ENCODE results near the gene NDST4.

The NDST4 gene

DNA sequence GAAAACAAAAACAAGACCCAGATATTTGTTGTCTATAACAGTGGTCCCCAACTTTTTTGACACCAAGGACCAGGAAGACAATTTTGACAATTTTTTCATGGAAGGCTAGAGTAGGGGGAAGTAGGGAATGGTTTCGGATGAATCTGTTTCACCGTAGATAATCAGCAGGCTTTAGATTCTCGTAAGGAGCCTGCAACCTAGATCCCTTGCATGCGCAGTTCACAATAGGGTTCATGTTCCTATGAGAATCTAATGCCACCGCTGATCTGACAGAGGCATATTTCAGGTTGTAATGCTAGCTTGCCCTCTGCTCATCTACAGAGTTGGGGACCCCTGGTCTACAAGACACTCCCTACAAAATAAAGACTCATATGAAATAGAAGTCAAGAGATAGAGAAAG lies 229.8 kb downstream of the NDST4 start:
- no peak overlapping the region for H3K9ac ChIP-seq
- H3K27ac ChIP-seq = no peak overlapping the region
- TF ChIP-seq, protein P1, sequence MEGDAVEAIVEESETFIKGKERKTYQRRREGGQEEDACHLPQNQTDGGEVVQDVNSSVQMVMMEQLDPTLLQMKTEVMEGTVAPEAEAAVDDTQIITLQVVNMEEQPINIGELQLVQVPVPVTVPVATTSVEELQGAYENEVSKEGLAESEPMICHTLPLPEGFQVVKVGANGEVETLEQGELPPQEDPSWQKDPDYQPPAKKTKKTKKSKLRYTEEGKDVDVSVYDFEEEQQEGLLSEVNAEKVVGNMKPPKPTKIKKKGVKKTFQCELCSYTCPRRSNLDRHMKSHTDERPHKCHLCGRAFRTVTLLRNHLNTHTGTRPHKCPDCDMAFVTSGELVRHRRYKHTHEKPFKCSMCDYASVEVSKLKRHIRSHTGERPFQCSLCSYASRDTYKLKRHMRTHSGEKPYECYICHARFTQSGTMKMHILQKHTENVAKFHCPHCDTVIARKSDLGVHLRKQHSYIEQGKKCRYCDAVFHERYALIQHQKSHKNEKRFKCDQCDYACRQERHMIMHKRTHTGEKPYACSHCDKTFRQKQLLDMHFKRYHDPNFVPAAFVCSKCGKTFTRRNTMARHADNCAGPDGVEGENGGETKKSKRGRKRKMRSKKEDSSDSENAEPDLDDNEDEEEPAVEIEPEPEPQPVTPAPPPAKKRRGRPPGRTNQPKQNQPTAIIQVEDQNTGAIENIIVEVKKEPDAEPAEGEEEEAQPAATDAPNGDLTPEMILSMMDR (IDR thresholded peaks at IDR 0.05) = no peak
- no peaks in the 10 kb centered on the region for H3K79me2 ChIP-seq
- H2AFZ ChIP-seq = no peak overlapping the region
- no peaks in the 10 kb centered on the region for H3K4me1 ChIP-seq
- H3K36me3 ChIP-seq (ENCODE audit: control insufficient read depth, insufficient read depth, low read length) = no peaks in the 10 kb centered on the region
- no peaks in the 10 kb centered on the region for H3K9me3 ChIP-seq (ENCODE audit: control insufficient read depth, low read length)
- H3K27me3 ChIP-seq (ENCODE audit: control insufficient read depth, insufficient read depth, low read length) = no peaks in the 10 kb centered on the region
- H3K4me2 ChIP-seq (ENCODE audit: low read length) = no peak overlapping the region
- no peak overlapping the region for H3K4me3 ChIP-seq (ENCODE audit: low read depth, low read length)

DNA sequence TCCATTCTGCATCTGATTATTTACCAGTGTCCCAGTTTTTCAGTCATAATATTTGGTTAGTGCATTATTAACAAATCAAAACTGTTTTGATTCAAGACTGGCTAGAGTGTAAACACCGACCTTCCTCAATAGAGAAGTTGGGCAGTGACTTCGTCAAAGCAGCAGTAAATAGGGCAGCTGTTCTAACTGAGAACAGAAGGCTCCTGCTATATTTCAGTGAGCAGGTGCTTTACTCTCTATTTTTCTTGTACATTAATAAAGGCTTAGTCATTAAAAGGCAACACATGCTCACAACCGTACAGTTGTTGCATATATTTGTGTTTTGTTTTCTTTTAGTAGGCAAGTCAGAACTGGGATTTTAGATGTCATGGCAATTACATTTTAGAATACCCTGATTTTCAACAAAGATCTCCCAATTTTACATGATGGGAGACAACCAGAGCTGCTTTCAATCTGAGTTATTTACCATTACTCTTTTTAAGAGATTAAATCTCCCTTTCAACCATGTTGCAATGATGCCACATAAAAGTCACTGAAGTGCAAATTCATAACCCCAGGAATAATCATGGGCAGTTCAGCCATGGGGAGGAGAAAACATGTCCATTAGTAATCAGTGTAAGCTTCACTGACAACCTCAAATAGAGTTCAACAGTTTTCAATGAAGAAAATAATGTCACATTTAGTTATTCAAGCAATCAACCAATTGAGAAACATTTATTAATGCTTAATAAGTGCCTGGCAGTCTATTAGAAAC lies 233.3 kb downstream of the NDST4 start:
- H3K9me3 ChIP-seq (ENCODE audit: control insufficient read depth, low read length) = no peaks in the 10 kb centered on the region

DNA sequence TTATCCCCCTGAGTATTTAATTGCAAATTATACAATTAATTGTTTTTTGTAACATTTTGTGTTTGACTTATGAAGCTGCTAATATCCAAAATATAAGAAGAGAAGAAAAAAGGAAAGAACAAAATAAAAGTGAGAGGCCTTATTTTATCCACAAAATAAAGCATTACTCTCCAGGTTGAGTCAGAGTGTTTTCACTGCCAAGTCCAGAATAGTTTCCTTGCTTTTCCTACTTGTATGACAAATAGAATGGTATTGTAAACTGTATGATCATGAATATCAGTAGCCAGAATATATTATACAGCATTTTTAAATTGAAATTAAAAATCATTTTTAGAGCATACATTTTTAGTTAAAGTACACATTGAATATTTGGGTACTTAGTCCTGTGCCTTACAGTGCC lies 237.8 kb downstream of the NDST4 start:
- Histone ChIP-seq H3K79me2 (no peaks in the 10 kb centered on the region), H3K9me3 (ENCODE audit: control insufficient read depth, low read length) (no peaks in the 10 kb centered on the region), H3K4me3 (ENCODE audit: low read depth, low read length) (no peak overlapping the region), H2AFZ (no peak overlapping the region), H3K36me3 (ENCODE audit: control insufficient read depth, insufficient read depth, low read length) (no peaks in the 10 kb centered on the region), H3K27ac (no peak overlapping the region), H3K4me1 (no peaks in the 10 kb centered on the region), H3K9ac (no peak overlapping the region), H3K27me3 (ENCODE audit: control insufficient read depth, insufficient read depth, low read length) (no peaks in the 10 kb centered on the region), H3K4me2 (ENCODE audit: low read length) (no peak overlapping the region)
- TF ChIP-seq, protein P1 (IDR thresholded peaks at IDR 0.05) = no peak

More for the DNA sequence above, 233.3 kb downstream of the NDST4 start:
- Histone ChIP-seq H3K4me2 (ENCODE audit: low read length) (no peak overlapping the region), H2AFZ (no peak overlapping the region), H3K9ac (no peak overlapping the region), H3K27ac (no peak overlapping the region), H3K36me3 (ENCODE audit: control insufficient read depth, insufficient read depth, low read length) (no peaks in the 10 kb centered on the region), H3K27me3 (ENCODE audit: control insufficient read depth, insufficient read depth, low read length) (no peaks in the 10 kb centered on the region), H3K79me2 (no peaks in the 10 kb centered on the region), H3K4me1 (no peaks in the 10 kb centered on the region), H3K4me3 (ENCODE audit: low read depth, low read length) (no peak overlapping the region)
- TF ChIP-seq, protein P1 (IDR thresholded peaks at IDR 0.05) = no peak

DNA sequence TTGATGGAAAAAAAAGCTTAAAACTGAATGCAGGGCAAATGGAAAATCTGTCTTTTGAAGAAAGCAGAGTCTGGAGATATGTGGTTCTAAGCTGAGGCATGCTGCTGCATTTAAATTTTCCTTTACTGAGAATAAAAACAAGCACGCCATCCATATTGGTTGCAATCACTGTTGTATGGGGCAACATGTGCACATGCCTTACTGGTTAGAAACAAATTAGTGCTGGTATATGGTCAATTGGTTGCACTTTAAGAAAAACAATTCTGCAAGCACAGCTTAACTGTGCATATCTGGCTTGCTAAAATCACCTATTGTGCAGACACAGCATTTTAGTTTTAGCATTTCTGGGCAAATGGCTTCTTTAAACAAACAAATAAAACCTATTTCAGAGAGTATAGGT lies 239.1 kb downstream of the NDST4 start:
- Histone ChIP-seq H3K27ac (no peak overlapping the region), H3K36me3 (ENCODE audit: control insufficient read depth, insufficient read depth, low read length) (no peaks in the 10 kb centered on the region), H3K9me3 (ENCODE audit: control insufficient read depth, low read length) (no peaks in the 10 kb centered on the region), H2AFZ (no peak overlapping the region), H3K4me1 (no peaks in the 10 kb centered on the region), H3K4me2 (ENCODE audit: low read length) (no peak overlapping the region), H3K9ac (no peak overlapping the region), H3K27me3 (ENCODE audit: control insufficient read depth, insufficient read depth, low read length) (no peaks in the 10 kb centered on the region), H3K4me3 (ENCODE audit: low read depth, low read length) (no peak overlapping the region), H3K79me2 (no peaks in the 10 kb centered on the region)
- TF ChIP-seq, protein P1 (IDR thresholded peaks at IDR 0.05) = no peak

DNA sequence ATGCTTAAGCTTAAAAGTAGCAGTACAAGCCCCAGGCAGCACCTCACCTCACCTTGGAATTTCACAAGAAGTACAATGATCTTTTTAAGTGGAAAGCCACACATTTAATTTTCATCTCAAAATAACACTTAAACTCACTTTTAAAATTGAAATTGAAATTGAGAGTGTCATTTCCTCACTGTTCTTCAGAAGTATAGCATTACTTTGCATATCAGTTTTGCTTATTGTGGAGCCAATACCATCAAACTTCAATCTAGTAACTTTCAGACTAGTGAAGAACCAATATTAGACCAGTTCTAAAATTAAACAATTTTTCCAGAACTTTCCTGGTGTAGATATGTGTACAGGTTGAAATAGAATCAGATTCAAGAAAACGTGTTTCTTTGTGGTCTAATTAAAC lies 242.4 kb downstream of the NDST4 start:
- H3K36me3 ChIP-seq (ENCODE audit: control insufficient read depth, insufficient read depth, low read length) = no peaks in the 10 kb centered on the region
- no peak overlapping the region for H3K4me2 ChIP-seq (ENCODE audit: low read length)
- no peak overlapping the region for H3K4me3 ChIP-seq (ENCODE audit: low read depth, low read length)
- H3K27ac ChIP-seq = no peak overlapping the region
- no peaks in the 10 kb centered on the region for H3K79me2 ChIP-seq
- H3K4me1 ChIP-seq = no peaks in the 10 kb centered on the region
- no peaks in the 10 kb centered on the region for H3K9me3 ChIP-seq (ENCODE audit: control insufficient read depth, low read length)
- no peak overlapping the region for H3K9ac ChIP-seq
- H2AFZ ChIP-seq = no peak overlapping the region
- TF ChIP-seq, protein P1 (IDR thresholded peaks at IDR 0.05) = no peak
- H3K27me3 ChIP-seq (ENCODE audit: control insufficient read depth, insufficient read depth, low read length) = no peaks in the 10 kb centered on the region

All from parathyroid adenoma (tissue), 2 donors.